GM19467 (cell line): ENCODE measurements around the gene CFAP410.
"Not testable (repeated sequence)": the region's sequence is repeated elsewhere in the genome, so short reads cannot be mapped to it uniquely, and the experiment has no call there.

Experiments
- ATAC-seq: cut with Tn5 transposase; IDR thresholded peaks from one replicate; pipeline ENCODE4 v1.9.1; 2021; ENCODE audit warnings: mild to moderate bottlenecking, moderate library complexity; ENCODE audit not compliant: unreplicated experiment

Gene CFAP410

GRCh38 chr21:44318489-44319285, 20.5 kb downstream of the CFAP410 start:
- no peak for ATAC-seq

GRCh38 chr21:44317871-44318270, 21.3 kb downstream of the CFAP410 start:
- ATAC-seq: no peak

GRCh38 chr21:44317241-44317782, 21.9 kb downstream of the CFAP410 start:
- no peak for ATAC-seq

GRCh38 chr21:44316277-44316900, 22.8 kb downstream of the CFAP410 start:
- ATAC-seq: no peak

DNA sequence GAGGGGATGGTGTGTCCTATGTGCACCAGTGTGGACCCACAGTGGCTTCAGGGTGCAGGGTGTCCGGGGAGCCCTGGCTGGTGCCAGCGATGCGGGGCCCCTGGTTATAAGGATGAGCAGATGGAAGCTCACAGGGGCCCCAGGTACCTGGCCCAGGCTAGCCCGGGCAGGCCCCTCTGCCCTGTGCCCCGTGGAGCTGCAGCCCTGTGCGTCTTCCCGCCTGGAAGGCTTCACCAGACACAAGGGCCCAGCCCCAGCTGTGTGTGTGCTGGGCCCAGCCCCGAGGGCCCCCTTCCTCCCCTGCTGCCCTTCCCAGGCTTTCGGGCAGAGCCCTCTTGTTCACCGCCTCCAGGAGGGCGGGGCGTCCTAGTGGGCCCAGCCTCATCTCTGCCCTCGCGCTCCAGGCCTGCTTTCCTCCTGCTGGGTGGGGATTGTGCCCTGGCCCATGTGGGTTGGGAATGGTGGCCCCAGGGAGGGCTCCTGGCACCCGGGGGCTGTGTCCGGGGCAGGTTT, 23.4 kb downstream of the CFAP410 start:
- ATAC-seq: no peak

DNA sequence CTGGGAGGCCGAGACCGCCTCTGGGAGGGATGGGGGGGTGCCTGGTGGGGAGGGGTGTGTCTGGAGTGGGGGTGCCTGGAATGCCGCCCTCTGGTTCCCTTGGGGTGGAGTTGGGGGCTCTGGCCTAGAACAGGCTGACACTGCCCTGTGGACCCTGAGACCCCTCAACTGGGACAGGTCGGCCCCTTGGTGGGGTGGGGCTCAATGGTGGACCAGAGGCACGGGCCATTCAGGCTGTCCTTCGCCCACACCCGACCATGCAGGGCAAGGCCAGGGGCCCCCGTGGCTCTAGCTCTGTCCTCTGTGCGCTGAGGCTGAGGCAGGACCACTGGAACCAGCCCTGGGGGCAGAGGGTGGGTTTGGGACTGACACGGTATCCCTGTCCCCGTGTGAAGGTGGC, 24.6 kb downstream of the CFAP410 start:
- ATAC-seq: no peak

DNA sequence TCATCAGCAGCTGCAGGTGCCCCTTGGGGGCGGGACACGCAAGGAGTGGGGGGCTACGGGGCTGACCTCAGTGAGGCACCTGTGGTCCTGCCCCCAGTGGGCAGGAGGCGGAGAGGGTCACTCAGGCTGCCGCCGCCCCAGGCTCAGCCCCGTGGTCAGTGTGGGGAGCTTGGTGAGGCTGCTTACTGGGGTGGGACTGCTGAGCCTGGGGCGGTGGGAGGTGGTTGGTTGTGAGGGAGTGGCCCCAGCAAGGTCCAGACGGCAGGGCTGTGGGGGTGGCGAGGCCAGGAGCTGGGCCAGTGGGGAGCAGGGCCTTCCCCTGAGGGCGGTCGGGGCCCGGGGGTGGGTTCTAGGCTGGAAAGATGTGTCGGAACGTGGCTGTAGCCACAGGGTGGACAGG, 25.1 kb downstream of the CFAP410 start:
- no peak for ATAC-seq

DNA sequence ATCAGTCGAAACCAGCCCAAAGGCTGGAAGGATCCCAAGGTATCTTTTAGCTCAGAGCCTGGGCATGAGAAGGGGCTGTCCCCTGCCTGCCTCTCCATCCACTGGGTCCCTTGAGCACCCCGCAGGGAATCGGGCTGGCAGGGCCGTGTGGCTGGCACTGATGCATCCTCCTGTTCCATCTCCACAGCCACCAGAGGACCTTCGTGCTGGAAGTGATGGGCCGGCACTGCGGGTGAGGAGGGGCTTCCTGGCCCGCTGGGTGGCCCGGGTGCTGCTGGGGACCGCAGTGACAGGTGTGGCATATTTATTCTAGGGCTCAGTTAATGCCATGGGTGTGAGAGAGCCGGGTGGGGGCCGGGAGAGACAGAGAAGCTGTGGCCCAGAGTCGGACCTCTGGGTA, 25.7 kb downstream of the CFAP410 start:
- ATAC-seq: no peak

DNA sequence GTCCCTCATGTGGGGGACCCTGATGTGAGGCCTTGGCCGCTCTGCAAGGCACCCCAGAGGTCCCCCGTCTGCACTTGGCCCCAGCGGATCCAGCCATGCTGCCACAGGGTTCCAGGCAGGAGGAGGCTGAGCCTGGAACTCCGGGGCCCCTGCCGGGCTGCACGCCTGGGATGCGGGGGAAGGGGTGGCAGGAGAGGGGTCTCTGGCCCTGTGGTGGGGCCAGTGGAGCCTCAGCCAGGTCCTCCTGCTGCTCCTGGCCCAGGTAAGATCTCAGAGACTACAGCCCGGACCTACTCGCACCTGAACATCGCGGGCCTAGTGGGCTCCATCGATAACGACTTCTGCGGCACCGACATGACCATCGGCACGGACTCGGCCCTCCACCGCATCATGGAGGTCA, 26.5 kb downstream of the CFAP410 start:
- ATAC-seq: no peak

GRCh38 chr21:44312089-44312488, 27.1 kb downstream of the CFAP410 start:
- no peak for ATAC-seq

DNA sequence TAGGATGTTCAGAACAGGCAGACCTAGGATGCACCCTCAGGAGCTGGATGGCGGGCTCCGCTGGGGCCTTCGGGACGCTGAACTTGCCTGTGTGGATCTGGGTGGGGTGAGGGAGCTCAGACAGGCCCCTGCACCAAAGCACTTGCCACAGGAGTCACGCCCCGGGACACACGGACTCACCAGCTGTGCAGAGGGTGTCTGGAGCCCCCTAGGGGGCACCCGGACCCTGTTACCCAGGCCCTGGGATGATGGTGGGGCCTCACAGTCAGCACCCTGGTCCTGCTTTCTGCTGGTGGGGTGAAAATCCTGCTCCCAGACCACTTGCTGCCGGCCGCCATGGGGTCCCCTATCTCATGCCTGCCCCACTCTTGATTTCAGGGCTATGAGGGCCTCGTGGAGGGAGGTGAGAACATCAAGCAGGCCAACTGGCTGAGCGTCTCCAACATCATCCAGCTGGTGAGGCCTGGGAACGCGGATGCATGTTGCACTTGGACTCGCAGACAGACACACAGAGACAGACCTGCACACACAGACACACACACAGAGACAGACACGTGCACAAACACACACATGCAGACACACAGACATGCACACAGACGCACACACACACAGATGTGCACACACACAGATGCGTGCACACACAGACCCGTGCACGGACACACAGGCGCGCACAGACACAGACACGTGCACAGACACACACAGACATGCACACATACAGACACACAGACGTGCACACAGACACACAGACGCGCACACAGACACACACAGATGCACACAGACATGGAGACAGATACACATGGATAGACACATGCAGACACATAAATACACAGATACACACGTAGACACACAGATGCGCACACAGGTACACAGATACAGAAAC, 28.3 kb downstream of the CFAP410 start:
- ATAC-seq: no peak

DNA sequence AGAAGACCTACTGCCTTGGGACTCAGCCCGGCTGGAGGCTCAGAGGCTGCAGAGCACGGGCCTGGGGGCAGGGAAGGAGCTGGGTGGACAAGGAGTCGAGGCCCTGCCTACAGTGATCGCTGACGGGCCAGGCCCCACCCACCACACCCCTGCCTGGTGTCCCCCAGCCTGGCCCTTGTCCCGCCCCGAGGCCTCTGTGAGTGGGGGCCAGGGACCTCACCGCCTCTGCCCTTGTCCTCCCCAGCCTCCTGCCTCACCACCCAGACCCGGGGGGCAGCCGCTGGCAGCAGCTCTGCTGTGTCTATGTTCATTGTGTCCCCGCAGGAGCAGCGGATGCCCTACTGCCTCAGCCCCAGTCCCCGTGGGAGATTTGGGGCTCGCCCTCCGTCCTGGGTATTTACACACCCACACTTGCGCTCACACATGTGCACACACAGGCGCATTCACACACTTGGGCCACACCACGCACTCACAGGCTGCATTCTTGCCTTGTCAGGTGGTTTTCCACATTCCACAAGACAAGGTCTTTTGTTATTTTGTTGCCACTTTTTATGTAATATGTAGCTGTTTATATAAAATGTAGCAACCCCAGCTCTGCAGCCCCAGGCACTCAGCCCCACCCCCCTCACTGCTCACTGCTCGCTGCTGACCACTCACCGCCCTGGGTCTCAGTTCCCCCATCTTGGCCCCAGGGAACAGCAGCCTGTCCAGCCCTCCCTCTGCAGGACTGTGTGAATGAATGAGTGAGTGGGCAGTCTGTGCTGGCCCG, 32.1 kb downstream of the CFAP410 start:
- ATAC-seq: no peak

DNA sequence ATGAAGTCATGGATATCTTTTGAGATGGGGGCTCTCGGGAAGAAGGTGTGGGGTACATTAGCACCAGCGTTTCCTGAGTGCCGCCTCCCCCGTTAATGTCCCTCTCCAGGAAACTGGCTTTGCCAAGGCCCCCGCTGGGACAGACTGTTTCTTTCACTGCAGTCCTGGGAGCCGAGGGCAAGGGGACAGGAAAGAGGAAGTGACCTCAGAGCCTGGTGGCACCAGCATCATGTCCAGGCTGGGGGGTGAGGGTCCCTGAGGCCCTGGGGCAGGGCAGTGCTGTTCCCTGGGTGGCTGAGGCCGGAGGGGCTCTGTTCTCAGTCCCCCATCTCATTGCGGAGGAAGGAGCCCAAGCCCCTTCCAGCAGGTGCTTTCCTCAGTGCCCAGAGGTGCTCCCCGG, 33.5 kb downstream of the CFAP410 start:
- ATAC-seq: no peak

- no peak for ATAC-seq
These were observed 34.3 kb downstream of the CFAP410 start for GRCh38 chr21:44304877-44305293.

DNA sequence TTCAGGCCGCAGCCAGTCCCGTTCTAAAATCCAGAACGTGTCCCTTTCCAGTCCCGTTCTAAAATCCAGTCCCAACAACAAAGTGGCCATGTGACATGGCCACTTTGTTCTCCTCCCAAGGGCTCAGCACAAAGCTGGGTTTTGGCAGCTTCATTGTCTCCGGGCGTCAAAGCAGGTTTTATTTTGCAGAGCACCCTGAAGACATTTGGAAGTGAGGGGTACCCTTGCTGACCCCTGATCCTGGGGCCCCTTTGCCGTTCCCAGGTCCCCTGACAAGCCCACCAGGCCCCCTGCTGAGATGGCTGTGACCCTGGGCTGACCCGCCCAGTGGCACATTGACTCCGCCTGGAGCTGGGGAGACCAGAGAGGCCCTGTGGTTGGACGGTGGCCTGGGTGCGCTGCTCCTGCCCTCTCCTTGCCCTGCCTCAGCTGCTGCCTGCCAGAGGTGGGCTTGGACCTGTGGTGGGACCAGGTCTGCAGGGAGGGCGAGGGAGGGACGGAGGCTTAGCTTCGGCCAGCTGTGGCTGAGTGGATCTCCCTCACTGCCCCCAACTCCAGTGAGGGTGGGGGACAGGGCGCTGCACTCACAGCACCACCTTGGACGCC, 35.1 kb downstream of the CFAP410 start:
- ATAC-seq: no peak

- ATAC-seq: no peak
These were observed 35.7 kb downstream of the CFAP410 start for GRCh38 chr21:44303490-44303981.

DNA sequence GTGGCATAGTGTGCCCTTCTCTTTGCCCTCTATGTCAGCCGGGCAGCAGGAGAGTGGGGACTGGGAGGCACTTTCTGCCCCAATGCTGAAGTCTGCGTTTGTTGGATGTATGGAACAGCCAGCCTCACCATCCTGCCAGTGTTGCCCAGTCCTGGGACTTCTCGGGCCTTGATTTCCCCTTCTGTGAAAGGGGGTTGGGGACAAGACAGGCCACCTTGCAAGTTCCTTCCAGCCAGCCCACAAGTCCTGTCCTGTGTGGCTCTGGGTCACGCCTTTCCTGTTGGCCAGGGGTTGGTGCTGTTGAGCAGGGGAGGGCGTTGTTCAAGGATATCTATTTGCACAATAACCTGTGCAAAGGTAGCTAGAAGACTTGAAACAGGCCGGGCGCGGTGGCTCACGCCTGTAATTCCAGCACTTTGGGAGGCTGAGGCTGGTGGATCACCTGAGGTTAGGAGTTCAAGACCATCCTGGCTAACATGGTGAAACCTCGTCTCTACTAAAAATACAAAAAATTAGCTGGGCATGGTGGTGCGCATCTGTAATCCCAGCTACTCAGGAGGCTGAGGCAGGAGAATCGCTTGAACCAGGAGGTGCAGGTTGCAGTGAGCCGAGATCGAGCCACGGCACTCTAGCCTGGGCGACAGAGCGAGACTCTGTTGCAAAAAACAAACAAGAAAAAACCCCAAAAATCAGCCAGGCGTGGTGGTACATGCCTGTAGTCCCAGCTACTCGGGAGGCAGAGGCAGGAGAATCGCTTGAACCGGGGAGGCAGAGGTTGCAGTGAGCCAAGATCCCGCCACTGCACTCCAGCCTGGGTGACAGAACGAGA, 36.4 kb downstream of the CFAP410 start:
- not testable (repeated sequence) for ATAC-seq

GRCh38 chr21:44301961-44302406, 37.2 kb downstream of the CFAP410 start:
- ATAC-seq: no peak

DNA sequence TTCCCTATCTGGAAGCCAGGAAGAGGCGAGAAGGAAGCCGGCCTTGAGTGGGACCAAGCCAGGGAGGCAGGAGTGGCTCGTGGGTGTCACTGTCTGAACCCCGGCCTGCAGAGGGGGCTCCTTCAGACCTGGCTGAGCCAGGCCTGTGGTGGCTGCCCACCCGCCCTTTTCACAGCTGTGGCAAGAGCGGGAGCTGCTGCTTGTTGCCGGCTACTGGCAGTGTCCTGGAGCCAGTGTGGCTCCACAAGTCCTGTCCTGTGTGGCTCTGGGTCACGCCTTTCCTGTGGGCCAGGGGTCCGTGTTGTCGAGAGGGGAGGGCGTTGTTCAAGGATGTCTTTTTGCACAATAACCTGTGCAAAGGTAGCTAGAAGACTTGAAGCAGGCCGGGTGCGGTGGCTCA, 38.0 kb downstream of the CFAP410 start:
- no peak for ATAC-seq
